Fibroblast of pulmonary artery (primary cell): ENCODE results near the gene BCAS4.

Source experiments
- DNase-seq: peaks from one replicate; pipeline ENCODE4 v3.0.0-alpha.2; 2010; ENCODE audit warnings: low read depth
- H3K4me3 ChIP-seq: replicated peaks from 2 replicates; pipeline ENCODE4 v1.5.1; 2011; ENCODE audit warnings: low read depth, mild to moderate bottlenecking, control low read depth, low read length, moderate library complexity
- TF ChIP-seq, protein P1 (sequence below): IDR thresholded peaks from 2 replicates; pipeline ENCODE4 v1.5.1; 2011; ENCODE audit warnings: mild to moderate bottlenecking, control low read depth, low read length, inconsistent platforms; ENCODE audit errors: missing control alignments

BCAS4 gene

DNA sequence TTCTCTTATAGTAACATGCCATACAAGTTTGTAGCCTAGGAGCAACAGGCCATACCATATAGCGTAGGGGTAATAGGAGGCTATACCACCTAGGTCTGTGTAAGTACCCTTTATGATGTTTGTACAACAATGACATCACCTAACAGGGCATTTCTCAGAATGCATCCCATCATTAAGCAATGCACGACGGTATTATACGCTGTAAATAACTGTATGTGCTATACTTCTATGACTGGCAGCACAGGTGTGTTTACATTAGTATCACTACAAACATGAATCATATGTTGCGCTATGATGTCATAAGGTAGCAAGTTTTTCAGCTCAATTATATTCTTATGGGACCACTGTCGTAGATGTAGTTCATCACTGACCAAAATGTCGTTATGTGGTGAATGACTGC is 105.4 kb downstream of the BCAS4 start:
- TF ChIP-seq, protein P1, sequence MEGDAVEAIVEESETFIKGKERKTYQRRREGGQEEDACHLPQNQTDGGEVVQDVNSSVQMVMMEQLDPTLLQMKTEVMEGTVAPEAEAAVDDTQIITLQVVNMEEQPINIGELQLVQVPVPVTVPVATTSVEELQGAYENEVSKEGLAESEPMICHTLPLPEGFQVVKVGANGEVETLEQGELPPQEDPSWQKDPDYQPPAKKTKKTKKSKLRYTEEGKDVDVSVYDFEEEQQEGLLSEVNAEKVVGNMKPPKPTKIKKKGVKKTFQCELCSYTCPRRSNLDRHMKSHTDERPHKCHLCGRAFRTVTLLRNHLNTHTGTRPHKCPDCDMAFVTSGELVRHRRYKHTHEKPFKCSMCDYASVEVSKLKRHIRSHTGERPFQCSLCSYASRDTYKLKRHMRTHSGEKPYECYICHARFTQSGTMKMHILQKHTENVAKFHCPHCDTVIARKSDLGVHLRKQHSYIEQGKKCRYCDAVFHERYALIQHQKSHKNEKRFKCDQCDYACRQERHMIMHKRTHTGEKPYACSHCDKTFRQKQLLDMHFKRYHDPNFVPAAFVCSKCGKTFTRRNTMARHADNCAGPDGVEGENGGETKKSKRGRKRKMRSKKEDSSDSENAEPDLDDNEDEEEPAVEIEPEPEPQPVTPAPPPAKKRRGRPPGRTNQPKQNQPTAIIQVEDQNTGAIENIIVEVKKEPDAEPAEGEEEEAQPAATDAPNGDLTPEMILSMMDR: no peak
- no peak overlapping the region for H3K4me3 ChIP-seq
- DNase-seq: no peak

- TF ChIP-seq, protein P1: no peak
- H3K4me3 ChIP-seq: no peak overlapping the region
These were observed 106.4 kb downstream of the BCAS4 start for GRCh38 chr20:50901301-50901700.

GRCh38 chr20:50903353-50904051 is 108.6 kb downstream of the BCAS4 start:
- no peak overlapping the region for H3K4me3 ChIP-seq
- DNase-seq: no peak
- TF ChIP-seq, protein P1: no peak

More at GRCh38 chr20:50901301-50901700, 106.4 kb downstream of the BCAS4 start:
- no peak for DNase-seq

GRCh38 chr20:50904067-50904570 is 109.3 kb downstream of the BCAS4 start:
- H3K4me3 ChIP-seq: no peak overlapping the region
- TF ChIP-seq, protein P1: no peak
- no peak for DNase-seq

DNA sequence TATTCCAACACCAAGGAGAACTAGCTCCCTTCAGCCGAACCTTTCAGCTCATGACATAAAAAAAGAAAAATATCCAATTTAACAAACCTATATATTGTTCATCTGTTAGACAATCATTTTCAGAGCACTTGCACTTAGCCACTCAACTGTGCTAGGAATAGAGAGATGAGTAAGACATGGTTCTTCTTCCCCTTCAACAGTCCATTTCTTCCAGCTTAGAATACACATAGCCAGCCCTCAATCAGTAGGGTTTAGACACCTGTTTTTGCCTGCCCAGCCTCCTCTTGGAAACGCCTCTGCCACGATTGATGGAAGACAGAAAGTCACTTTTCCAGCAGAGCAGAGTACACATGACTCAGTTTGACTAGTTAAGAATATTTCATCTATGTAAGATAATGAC is 114.6 kb downstream of the BCAS4 start:
- DNase-seq: no peak
- TF ChIP-seq, protein P1: no peak
- H3K4me3 ChIP-seq: no peak overlapping the region

DNA sequence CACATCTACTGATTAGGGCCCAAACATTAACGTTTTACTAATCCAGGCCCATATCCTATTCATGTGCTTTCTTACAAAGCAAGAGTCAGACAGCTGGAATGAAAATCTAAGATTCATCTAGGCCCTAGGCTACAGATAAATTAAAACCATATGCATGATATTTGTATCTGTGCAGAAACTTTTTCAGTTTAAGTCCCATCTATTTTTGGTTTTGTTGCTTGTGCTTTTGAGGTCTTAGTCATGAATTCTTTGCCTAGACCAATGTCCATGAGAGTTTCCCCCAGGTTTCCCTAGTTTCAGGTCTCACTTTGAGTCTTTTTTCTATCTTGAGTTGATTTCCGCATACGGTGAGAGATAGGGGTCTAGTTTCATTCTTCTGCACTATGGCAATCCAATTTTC is 116.2 kb downstream of the BCAS4 start:
- no peak overlapping the region for H3K4me3 ChIP-seq
- TF ChIP-seq, protein P1: no peak

DNA sequence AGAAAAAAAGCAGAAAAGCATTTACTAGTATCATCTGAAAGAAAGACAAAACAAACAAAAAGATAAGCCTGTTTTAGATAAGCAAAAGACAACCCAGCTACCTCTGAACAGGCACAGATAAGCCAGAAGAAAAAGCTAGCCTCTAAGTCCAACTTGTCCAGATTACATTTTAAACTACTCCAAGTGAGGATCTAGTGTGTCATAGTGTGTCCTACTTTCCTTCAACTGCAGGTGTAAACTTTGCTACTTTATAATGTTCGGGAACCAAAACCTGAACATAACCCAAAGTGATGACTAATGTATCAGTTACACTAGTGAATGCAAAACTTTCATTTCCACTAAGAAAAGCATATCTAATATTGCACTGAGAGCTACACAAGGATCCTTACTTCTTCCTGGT is 116.9 kb downstream of the BCAS4 start:
- no peak for DNase-seq
- no peak overlapping the region for H3K4me3 ChIP-seq
- TF ChIP-seq, protein P1: no peak

More for the DNA sequence above, 116.2 kb downstream of the BCAS4 start:
- no peak for DNase-seq
